DOHH2 (cell line): ENCODE data around the gene PCARE.

Source experiments
- H3F3A ChIP-seq: fragments of 200-600 bp; sonication (generic), shearing (Covaris generic); 2 replicates; pipeline ENCODE4 v1.6.0; 2016; ENCODE audit warnings: antibody characterized with exemption, mild to moderate bottlenecking; ENCODE audit not compliant: control insufficient read depth, insufficient read depth
- H3K27ac ChIP-seq: fragments of 200-600 bp; sonication (generic); 2 replicates; pipeline ENCODE4 v1.5.1; 2014; ENCODE audit warnings: low read depth, mild to moderate bottlenecking, low read length, moderate library complexity
- H3K27me3 ChIP-seq: fragments of 200-600 bp; sonication (generic); 2 replicates; pipeline ENCODE4 v1.6.1; 2014; ENCODE audit warnings: mild to moderate bottlenecking, low read length, mixed read lengths; ENCODE audit not compliant: control insufficient read depth
- H3K36me3 ChIP-seq: fragments of 200-600 bp; sonication (generic); 2 replicates; pipeline ENCODE4 v1.6.1; 2014; ENCODE audit warnings: mild to moderate bottlenecking, low read length, moderate library complexity, mixed read lengths; ENCODE audit not compliant: control insufficient read depth
- H3K4me1 ChIP-seq: fragments of 200-600 bp; sonication (generic); 2 replicates; pipeline ENCODE4 v1.6.1; 2014; ENCODE audit warnings: mild to moderate bottlenecking, low read length, mixed read lengths; ENCODE audit not compliant: control insufficient read depth
- H3K4me2 ChIP-seq: fragments of 200-600 bp; sonication (generic); 2 replicates; pipeline ENCODE4 v1.6.0; 2014; ENCODE audit warnings: mild to moderate bottlenecking, low read length, moderate library complexity
- H3K4me3 ChIP-seq: fragments of 200-600 bp; sonication (generic); 2 replicates; pipeline ENCODE4 v1.5.1; 2014; ENCODE audit warnings: mild to moderate bottlenecking, low read length, mixed read lengths
- H3K79me2 ChIP-seq: fragments of 200-600 bp; sonication (generic); 2 replicates; pipeline ENCODE4 v1.6.1; 2014; ENCODE audit warnings: mild to moderate bottlenecking, low read length, mixed read lengths; ENCODE audit not compliant: control insufficient read depth
- H3K9me2 ChIP-seq: fragments of 200-600 bp; sonication (generic); replicated peaks from 2 replicates; pipeline ENCODE4 v1.6.1; 2014; ENCODE audit warnings: mild to moderate bottlenecking, low read length, mixed read lengths; ENCODE audit not compliant: control insufficient read depth
- H3K9me3 ChIP-seq: fragments of 200-600 bp; sonication (generic); 2 replicates; pipeline ENCODE4 v1.6.1; 2014; ENCODE audit warnings: antibody characterized with exemption, low read length, mixed read lengths; ENCODE audit not compliant: control insufficient read depth, insufficient read depth
- H4K20me1 ChIP-seq: fragments of 200-600 bp; sonication (generic); 2 replicates; pipeline ENCODE4 v1.6.0; 2014; ENCODE audit warnings: low read depth, mild to moderate bottlenecking, antibody characterized with exemption, low read length, moderate library complexity; ENCODE audit not compliant: control insufficient read depth, insufficient read depth
- CTCF ChIP-seq: fragments of 200-600 bp; sonication (generic); IDR thresholded peaks from one replicate; pipeline ENCODE4 v1.5.1; 2014; ENCODE audit warnings: antibody characterized with exemption, mild to moderate bottlenecking, low read depth, low read length; ENCODE audit not compliant: poor library complexity, severe bottlenecking
- EZH2phosphoT487 ChIP-seq: fragments of 200-600 bp; sonication (generic); IDR thresholded peaks from 2 replicates; pipeline ENCODE4 v1.6.1; 2017; ENCODE audit warnings: borderline replicate concordance, mild to moderate bottlenecking, antibody characterized with exemption, low read length, moderate library complexity, mixed read lengths

Gene PCARE

DNA sequence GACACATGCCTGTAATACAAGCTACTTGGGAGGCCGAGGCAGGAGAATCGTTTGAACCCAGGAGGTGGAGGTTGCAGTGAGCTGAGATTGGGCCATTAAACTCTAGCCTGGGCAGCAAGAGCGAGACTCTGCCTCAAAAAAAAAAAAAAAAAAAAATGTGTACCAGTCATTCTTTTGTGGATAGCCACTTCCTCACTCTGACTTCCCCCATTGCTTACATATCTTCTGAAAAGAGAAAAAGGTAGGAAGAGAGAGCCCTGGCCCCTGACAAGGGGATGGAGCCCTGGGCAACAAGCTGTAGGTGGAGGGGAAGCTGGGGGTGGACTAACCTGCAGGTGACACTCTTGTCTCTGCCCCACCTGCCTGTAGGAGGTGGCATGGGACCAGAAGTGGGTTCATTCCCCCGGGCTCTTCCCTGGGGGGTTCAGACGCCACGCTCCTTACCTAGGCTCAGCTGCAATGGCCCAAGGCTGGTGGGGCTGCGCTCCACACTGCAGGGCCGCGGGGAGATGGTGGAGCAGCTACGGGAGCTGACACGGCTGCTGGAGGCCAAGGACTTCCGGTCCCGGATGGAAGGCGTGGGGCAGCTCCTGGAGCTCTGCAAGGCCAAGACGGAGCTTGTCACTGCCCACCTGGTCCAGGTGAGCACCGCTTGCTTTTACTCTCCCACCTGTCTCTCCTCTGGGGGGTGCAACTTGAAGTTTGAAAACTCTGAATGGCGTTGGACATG lies 39.1 kb downstream of the PCARE start:
- Histone ChIP-seq H3K4me3 (no peak overlapping the region), H3K36me3 (no peaks in the 10 kb centered on the region), H3K9me2 (no peaks in the 10 kb centered on the region), H3K27me3 (peaks cover 4% of the 10 kb centered on the region), H3K79me2 (no peaks in the 10 kb centered on the region), H3K27ac (no peak overlapping the region), H3K4me1 (no peaks in the 10 kb centered on the region), H4K20me1 (no peaks in the 10 kb centered on the region), H3K9me3 (no peaks in the 10 kb centered on the region), H3K4me2 (no peak overlapping the region), H3F3A (no peaks in the 10 kb centered on the region)
- TF ChIP-seq CTCF: no peak
- no peak for TF ChIP-seq EZH2phosphoT487

DNA sequence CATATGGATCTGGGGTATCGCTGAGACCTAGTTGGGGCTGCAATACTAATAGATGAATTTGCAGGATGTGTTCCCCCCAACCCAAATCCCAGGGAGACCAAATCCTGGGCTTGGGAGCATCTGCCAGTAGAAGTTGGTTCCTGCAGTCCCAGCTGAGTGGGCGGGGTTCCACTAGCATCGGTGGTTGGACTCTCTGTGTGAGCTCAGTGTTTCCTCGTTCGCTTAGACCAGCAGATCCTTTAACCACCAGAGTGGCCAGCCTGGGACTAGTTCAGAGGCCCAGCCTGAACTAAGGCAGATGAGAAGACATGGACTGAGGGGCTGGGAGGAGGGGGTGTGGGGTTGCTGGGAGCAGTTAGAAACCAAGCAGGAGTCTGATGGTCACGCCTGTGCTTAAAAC lies 40.7 kb downstream of the PCARE start:
- H4K20me1 ChIP-seq: no peaks in the 10 kb centered on the region
- no peaks in the 10 kb centered on the region for H3K79me2 ChIP-seq
- H3K36me3 ChIP-seq: no peaks in the 10 kb centered on the region
- H3F3A ChIP-seq: no peaks in the 10 kb centered on the region
- H3K9me3 ChIP-seq: no peaks in the 10 kb centered on the region
- no peak overlapping the region for H3K4me2 ChIP-seq
- H3K9me2 ChIP-seq: no peaks in the 10 kb centered on the region
- H3K27me3 ChIP-seq: no peaks in the 10 kb centered on the region; the same call in 1 of the 2 replicates
- no peak overlapping the region for H3K27ac ChIP-seq
- TF ChIP-seq CTCF: no peak
- no peak overlapping the region for H3K4me3 ChIP-seq
- H3K4me1 ChIP-seq: no peaks in the 10 kb centered on the region

DNA sequence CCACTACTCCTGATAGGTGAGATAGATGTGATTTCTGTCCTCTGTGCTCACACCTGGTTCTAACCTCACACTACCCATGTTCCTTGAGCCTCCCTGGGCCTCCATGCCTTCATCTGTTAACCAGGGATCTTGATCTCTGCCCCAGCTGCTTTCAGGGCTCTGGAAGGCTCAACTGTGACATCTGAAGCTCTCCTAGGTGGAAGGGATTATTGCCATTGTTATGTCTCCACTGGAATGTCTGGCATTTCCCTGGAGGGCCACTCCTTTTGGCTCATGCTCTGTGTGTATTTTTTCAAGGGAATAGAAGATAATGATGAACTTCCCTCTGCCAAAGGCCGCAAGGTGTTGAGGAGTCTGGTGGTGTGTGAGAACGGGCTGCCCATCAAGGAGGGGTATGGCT lies 41.2 kb downstream of the PCARE start:
- Histone ChIP-seq H3K4me1 (no peaks in the 10 kb centered on the region), H3K27me3 (no peaks in the 10 kb centered on the region; the same call in 1 of the 2 replicates), H3K79me2 (no peaks in the 10 kb centered on the region), H3K27ac (no peak overlapping the region), H3F3A (no peaks in the 10 kb centered on the region), H3K4me3 (no peak overlapping the region), H3K4me2 (no peak overlapping the region), H4K20me1 (no peaks in the 10 kb centered on the region), H3K36me3 (no peaks in the 10 kb centered on the region), H3K9me2 (no peaks in the 10 kb centered on the region), H3K9me3 (no peaks in the 10 kb centered on the region)
- TF ChIP-seq CTCF (no peak), EZH2phosphoT487 (no peak)
